ENCODE data around the gene BLZF1. TPM values are rescaled to one million over a fixed set of nuclear protein-coding genes. Genes with fewer than 3 reads are reported as not detected.
A peak's percentile ranks its signal among the peaks of the same experiment; 100 is the strongest.

Gene BLZF1, protein sequence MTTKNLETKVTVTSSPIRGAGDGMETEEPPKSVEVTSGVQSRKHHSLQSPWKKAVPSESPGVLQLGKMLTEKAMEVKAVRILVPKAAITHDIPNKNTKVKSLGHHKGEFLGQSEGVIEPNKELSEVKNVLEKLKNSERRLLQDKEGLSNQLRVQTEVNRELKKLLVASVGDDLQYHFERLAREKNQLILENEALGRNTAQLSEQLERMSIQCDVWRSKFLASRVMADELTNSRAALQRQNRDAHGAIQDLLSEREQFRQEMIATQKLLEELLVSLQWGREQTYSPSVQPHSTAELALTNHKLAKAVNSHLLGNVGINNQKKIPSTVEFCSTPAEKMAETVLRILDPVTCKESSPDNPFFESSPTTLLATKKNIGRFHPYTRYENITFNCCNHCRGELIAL
- total RNA-seq: 10 to 100 TPM; 20.5 to 24.4 TPM

DNA sequence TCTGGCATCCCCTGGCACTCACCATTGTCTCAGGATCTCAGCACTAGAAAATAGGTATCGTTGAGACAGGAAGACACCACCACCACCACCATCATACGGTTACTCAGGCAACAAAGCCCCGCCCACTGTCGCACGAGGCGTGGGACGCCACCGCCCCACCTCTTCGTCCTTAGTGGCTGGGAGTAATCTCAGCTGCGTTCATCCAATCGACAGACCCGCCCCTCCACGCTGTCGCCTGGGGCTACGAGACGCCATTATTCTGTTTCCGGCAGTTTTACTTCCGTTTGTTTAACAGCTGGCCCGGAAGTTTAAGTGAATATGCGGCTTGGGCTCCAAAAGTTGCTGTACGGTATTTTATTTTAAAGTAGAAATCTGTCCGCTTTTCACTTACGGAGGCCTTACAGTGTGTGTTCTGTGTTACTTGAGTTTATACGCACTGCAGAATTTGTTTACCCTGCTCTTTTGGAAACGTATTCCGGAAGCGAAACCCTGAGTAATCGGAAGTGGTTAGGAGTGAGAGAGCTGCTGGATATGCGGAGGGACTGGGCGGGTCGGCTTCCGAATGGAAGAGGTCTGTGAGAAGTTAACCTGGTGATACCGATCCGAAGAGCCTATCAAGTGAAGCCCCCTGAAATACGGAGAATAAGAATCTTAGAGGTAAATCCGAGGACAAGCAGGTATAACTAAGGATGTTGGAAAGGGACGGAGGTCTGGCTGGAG, at the start of gene BLZF1, which contains the start of gene NME7:
TSS of gene BLZF1 (plus strand) at position 510 of the 720 bp plus-strand sequence. CDS start 1,328 bp downstream, outside the sequence.
TSS of gene NME7 (minus strand) at position 112 of the 720 bp plus-strand sequence. CDS start at position 25, 87 bp downstream.
- intact Hi-C loops (cut with DNase I): loop anchor here (10.0 kb wide), 1 partner anchor 177 kb away; no protein-coding TSS in a partner anchor
- no peaks in the 10 kb centered on the region for H3K9me3 ChIP-seq
- TF ChIP-seq, protein P1, sequence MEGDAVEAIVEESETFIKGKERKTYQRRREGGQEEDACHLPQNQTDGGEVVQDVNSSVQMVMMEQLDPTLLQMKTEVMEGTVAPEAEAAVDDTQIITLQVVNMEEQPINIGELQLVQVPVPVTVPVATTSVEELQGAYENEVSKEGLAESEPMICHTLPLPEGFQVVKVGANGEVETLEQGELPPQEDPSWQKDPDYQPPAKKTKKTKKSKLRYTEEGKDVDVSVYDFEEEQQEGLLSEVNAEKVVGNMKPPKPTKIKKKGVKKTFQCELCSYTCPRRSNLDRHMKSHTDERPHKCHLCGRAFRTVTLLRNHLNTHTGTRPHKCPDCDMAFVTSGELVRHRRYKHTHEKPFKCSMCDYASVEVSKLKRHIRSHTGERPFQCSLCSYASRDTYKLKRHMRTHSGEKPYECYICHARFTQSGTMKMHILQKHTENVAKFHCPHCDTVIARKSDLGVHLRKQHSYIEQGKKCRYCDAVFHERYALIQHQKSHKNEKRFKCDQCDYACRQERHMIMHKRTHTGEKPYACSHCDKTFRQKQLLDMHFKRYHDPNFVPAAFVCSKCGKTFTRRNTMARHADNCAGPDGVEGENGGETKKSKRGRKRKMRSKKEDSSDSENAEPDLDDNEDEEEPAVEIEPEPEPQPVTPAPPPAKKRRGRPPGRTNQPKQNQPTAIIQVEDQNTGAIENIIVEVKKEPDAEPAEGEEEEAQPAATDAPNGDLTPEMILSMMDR (IDR thresholded peaks at IDR 0.05): no peak
- DNase-seq: peak; percentile 99
- peak within 1 kb of the TSS; percentile 80 to 92 for H3K9ac ChIP-seq (ENCODE audit: low read depth in 2 of 2, low read length in 2 of 2)
- H3K27ac ChIP-seq: peak within 1 kb of the TSS; percentile 86
- H3K4me1 ChIP-seq: no peaks in the 10 kb centered on the region
- no peaks in the 10 kb centered on the region for H3K27me3 ChIP-seq
- peak within 1 kb of the TSS; percentile 68 for H3K4me3 ChIP-seq
- H3K36me3 ChIP-seq: no peaks in the 10 kb centered on the region

DNA sequence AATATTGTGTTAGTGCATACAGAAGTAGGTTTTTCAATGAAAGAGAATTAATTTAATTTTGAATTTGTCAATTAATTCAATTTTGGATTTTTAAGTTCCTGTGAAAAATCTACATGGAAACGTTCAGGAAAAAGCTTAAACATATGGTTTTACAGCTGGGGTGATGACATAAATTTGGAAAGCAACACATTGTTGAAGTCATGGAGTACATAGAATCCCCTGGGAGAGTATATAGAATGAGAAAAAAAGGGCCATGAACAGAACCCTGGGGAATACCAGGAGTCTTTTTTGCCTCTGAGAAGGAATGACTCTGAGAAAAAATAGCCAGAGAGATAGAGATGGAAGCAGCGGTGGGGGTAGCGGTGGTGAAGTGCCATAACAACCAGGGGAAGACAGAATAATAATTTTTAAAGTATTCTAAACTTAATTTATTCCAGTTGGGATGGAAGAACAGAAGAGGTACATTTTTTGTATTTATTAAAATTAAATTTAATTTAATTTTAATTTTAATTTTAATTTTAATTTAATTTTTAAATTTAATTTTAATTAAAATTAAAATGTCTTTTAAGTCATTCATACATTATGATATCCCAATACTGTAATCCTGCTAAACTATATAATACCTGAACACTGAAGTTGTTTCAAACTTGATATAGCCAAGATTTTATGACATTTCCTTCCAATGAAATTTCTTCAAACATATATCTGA, 49.3 kb upstream of the BLZF1 start:
- intact Hi-C loops (cut with DNase I): no loop called here
- Histone ChIP-seq H3K4me3 (no peak overlapping the region), H3K9ac (ENCODE audit: low read depth in 2 of 2, low read length in 2 of 2) (no peak overlapping the region), H3K36me3 (no peaks in the 10 kb centered on the region), H3K9me3 (no peaks in the 10 kb centered on the region), H3K27me3 (no peaks in the 10 kb centered on the region), H3K27ac (no peak overlapping the region), H3K4me1 (no peaks in the 10 kb centered on the region)
- TF ChIP-seq, protein P1 (IDR thresholded peaks at IDR 0.05): no peak
- no peak for DNase-seq

DNA sequence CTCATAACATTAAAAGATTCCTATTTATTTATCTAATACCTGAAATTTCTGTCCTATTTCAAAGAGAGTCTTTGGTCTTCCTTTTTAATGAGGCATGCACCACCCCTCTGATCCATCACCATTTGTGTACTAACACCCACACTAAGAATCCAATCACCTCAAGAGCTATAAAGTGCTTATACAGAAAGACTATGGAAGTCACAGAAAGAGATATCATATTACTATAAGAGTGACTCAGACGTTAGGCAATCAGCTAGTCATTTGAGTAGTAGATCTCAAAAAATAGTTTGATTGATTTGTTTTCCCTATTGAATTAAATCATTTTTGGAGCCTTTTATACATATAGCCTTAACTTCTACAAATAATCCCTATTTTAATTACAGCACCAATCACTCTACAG, 46.5 kb upstream of the BLZF1 start:
- intact Hi-C loops (cut with DNase I): no loop called here
- H3K27me3 ChIP-seq: no peaks in the 10 kb centered on the region
- H3K27ac ChIP-seq: no peak overlapping the region
- no peak for DNase-seq
- no peaks in the 10 kb centered on the region for H3K4me1 ChIP-seq
- H3K9me3 ChIP-seq: no peaks in the 10 kb centered on the region
- H3K36me3 ChIP-seq: no peaks in the 10 kb centered on the region
- no peak overlapping the region for H3K9ac ChIP-seq (ENCODE audit: low read depth in 2 of 2, low read length in 2 of 2)
- no peak overlapping the region for H3K4me3 ChIP-seq
- TF ChIP-seq, protein P1 (IDR thresholded peaks at IDR 0.05): no peak

DNA sequence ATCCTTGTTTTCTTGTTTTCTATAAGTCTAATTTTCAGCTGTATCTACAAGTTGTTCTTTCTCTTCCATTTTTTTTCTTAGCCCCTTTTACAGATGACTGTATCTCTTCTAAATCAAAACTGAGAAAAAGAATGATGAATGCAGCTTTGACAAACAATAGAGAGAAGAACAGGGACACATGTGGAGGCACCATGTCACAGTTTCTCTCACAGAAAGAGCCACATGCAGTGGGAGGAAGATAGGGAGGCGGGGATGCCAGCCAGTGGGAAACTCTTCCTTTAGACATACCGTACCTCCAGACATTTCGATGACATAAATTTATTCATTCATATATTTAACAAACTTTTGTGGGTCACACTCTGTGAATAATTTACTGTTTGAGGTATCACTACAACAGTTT, 45.9 kb upstream of the BLZF1 start:
- Histone ChIP-seq H3K27ac (no peak overlapping the region), H3K9me3 (no peaks in the 10 kb centered on the region), H3K9ac (ENCODE audit: low read depth in 2 of 2, low read length in 2 of 2) (no peak overlapping the region), H3K27me3 (no peaks in the 10 kb centered on the region), H3K4me3 (no peak overlapping the region), H3K36me3 (no peaks in the 10 kb centered on the region), H3K4me1 (no peaks in the 10 kb centered on the region)
- TF ChIP-seq, protein P1 (IDR thresholded peaks at IDR 0.05): no peak
- DNase-seq: no peak
- intact Hi-C loops (cut with DNase I): no loop called here

DNA sequence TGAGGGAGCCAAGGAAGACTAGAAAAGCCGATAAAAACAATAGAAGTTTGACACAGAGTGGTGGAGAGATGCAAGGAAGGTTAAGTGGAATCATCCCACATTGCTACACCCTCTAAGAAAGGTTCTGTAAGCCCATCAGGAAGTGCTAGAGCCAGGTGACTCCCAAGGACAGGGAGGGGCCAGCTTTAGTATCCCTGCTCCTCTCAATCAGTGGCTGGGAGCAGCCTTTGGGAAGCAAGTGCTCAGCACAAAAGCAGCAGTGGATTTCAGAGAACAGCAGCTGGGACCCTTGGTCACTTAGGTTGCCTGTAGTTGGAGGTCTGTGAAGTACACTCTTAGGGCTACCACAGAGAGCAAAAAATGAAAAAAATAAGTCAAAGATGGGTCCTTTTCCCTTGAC, 42.9 kb upstream of the BLZF1 start:
- H3K9me3 ChIP-seq: no peaks in the 10 kb centered on the region
- H3K4me3 ChIP-seq: no peak overlapping the region
- intact Hi-C loops (cut with DNase I): no loop called here
- no peak for DNase-seq
- H3K9ac ChIP-seq (ENCODE audit: low read depth in 2 of 2, low read length in 2 of 2): no peak overlapping the region
- no peak overlapping the region for H3K27ac ChIP-seq
- H3K27me3 ChIP-seq: no peaks in the 10 kb centered on the region
- no peaks in the 10 kb centered on the region for H3K4me1 ChIP-seq
- no peaks in the 10 kb centered on the region for H3K36me3 ChIP-seq
- TF ChIP-seq, protein P1 (IDR thresholded peaks at IDR 0.05): no peak
